Activated gamma-delta T cell (primary cell): ENCODE measurements around the gene CYP4F2.
"Not testable (repeated sequence)": the region's sequence is repeated elsewhere in the genome, so short reads cannot be mapped to it uniquely, and the experiment has no call there.

ENCODE experiments used
- DNase-seq: peaks from one replicate; lab custom pipeline; 2025; lab: John Stamatoyannopoulos, UW
- total RNA-seq, 2 donors: gene quantifications; one replicate each; lab custom pipeline; 2026; lab: John Stamatoyannopoulos, UW

CYP4F2 gene
- 0.17 to 0.31 reads per million in 2 donors for total RNA-seq

- DNase-seq, result no peak
Observed at GRCh38 chr19:15897738-15898276, at the start of gene CYP4F2. CYP4F2 (minus strand) TSS chr19:15898074; CDS start chr19:15897611, 463 bp downstream.

DNA sequence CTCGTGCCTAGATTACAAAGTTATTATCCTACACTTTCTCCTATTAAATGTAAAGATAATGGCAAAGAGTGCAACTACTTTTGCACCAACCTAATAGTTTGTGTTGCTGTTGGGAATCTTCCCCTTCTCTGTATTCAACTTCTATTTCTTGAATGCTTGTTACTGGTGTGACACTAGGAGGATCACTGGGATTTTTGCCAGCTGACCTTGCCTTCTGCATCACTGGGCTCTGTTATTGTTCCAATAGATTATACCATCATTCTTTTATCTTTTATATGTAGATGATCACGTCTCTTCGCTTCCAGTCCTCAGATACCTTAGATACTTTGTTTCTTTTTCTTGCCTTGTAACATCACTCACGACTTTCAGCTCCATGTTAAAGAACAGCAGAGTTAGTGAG is 47.4 kb upstream of the CYP4F2 start:
- DNase-seq, result no peak

DNA sequence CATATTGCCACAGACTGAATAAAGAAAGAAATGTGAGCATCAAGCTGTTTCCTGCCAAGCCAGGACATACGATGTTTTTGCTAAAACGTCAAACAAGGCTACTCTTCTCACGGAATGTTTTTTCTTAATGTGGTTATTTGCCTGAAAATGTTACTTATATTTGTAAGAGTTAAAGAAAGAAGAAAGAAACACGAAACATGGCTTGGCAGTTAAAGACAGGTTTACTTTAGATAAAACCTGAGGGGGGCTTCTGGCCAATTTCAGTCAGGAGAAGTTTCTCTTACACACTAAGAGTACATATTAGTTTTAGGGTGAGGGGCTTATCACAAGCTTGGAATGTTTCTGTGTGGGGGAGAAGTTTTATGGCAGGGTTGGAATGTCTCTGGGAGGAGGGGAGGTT is 46.5 kb upstream of the CYP4F2 start:
- no peak for DNase-seq

DNA sequence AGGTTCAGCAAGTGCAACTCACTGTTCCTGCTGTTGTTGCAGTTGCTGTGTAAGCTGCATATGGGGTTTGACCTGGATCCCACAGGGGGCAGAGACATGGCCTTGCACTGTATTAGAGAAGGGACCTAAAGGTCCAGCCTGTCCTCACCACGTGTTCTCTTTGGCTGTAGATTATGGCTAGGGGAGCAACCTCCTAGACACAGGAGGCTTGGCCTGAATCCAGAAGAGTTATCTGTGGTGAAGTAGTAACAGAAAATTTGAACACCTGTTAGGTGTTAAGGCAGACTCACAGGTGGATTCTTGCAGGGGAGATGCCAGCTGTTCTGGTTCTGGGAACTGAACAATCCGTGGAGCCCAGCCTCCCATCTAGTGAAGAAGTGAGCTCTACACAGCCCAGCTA is 39.9 kb upstream of the CYP4F2 start:
- DNase-seq, result no peak

- DNase-seq, result no peak
Observed at GRCh38 chr19:15936950-15937349, 39.1 kb upstream of the CYP4F2 start.

DNA sequence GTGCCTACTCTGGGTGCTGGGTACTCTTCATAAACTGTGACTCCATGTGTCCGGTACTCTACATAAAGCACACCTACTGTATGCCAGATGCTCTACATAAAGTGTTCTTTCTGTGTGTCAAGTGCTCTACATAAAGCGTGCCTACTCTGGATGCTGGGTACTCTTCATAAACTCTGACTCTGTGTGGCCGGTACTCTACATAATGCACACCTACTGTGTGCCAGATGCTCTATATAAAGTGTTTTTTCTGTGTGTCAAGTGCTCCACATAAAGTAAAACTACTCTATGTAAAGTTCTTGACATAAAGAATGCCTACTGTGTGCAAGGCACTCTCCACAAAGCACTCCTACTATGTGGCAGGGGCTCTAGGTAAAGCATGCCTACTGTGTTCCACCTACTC is 38.3 kb upstream of the CYP4F2 start:
- DNase-seq, result no peak

GRCh38 chr19:15935167-15935702 is 37.4 kb upstream of the CYP4F2 start:
- DNase-seq, result no peak

- DNase-seq, result no peak
Observed at GRCh38 chr19:15934332-15935078, 36.6 kb upstream of the CYP4F2 start, which contains the start of gene CYP4F11. CYP4F11 (minus strand) TSS chr19:15934529; CDS start chr19:15934408, 121 bp downstream.

DNA sequence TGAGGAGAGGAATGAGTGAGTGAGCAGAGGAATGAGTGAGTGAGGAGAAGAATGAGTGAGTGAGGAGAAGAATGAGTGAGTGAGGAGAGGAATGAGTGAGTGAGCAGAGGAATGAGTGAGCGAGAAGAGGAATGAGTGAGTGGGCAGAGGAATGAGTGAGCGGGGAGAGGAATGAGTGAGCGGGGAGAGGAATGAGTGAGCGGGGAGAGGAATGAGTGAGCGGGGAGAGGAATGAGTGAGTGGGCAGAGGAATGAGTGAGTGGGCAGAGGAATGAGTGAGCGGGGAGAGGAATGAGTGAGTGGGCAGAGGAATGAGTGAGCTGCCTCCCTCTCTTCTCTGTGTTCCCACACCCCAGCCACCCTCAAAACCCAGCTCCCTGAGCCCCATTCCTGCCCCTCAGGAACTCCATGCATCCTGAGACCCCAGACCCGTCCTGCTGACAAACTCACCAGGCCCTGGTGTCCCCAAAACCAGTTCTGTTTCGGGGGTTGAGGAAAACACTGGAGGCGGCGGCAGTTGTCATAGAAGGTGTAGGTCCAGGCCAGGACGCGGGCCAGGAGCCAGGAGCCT is 36.0 kb upstream of the CYP4F2 start:
- DNase-seq, result not testable (repeated sequence)

GRCh38 chr19:15928321-15928720 is 30.4 kb upstream of the CYP4F2 start:
- DNase-seq, result no peak

GRCh38 chr19:15926484-15926883 is 28.6 kb upstream of the CYP4F2 start:
- DNase-seq, result no peak

DNA sequence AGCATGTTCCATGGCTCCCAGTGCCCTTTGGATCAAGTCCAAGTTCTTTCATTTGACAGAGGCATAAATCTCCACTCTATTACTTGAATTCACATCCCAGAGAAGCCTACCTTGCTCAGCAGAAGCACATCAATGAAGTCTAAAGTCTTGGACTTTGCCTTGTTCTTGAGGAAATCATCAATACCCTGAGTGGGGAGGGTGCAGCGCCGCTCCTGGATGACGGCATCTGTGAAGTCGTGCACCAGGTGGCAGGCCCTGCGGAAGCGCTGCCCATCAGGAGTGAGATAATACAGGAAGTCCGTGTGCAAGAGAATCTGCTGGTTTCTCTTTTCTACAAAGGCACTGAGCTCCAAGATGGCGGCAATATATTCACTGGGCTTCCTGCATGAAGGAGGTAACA is 25.8 kb upstream of the CYP4F2 start:
- DNase-seq, result no peak

- no peak for DNase-seq
Observed at GRCh38 chr19:15922021-15922420, 24.1 kb upstream of the CYP4F2 start.

DNA sequence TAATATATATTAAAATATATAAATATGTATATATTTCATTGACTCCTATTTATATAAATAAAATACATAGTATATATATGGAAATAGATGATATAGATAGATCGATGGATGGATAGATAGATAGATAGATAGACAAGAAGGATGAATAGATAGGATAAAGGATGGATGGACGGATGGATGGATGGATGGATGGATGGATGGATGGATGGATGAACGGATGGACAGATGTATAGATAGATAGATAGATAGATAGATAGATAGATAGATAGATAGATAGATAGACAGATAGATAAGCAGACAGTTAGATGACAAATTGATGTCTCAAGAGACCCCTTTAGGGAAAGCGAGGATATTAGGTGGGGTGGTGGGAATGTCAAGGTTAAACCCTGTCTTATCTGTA is 21.4 kb upstream of the CYP4F2 start:
- no peak for DNase-seq

DNA sequence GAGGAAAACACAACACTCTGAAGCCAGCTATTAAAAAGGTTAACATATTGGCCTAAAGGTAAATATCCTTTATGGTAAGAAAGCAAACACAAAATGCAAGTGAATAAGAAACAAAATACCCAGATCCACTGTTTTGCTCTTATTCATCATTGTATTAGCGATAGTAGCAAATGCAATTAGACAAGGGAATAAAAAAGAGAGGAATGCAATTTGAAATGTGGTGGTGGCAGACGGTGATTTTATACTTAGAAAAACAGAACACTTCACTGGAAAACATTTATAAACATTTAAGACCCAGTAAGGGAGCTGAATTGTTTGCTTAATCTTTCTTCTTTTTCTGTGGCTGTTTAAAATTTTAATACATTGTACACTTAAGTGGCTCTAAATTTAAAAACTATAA is 17.2 kb upstream of the CYP4F2 start:
- DNase-seq, result no peak

GRCh38 chr19:15913830-15914229 is 16.0 kb upstream of the CYP4F2 start:
- DNase-seq, result no peak

- no peak for DNase-seq
Observed at GRCh38 chr19:15913384-15913783, 15.5 kb upstream of the CYP4F2 start.

- no peak for DNase-seq
Observed at GRCh38 chr19:15911599-15912235, 13.8 kb upstream of the CYP4F2 start.

GRCh38 chr19:15905026-15905425 is 7.2 kb upstream of the CYP4F2 start:
- DNase-seq, result no peak

- DNase-seq, result not testable (repeated sequence)
Observed at GRCh38 chr19:15902898-15903297, 5.0 kb upstream of the CYP4F2 start.

GRCh38 chr19:15902254-15902653 is 4.4 kb upstream of the CYP4F2 start:
- no peak for DNase-seq

- DNase-seq, result no peak
Observed at GRCh38 chr19:15900504-15900903, 2.6 kb upstream of the CYP4F2 start.

DNA sequence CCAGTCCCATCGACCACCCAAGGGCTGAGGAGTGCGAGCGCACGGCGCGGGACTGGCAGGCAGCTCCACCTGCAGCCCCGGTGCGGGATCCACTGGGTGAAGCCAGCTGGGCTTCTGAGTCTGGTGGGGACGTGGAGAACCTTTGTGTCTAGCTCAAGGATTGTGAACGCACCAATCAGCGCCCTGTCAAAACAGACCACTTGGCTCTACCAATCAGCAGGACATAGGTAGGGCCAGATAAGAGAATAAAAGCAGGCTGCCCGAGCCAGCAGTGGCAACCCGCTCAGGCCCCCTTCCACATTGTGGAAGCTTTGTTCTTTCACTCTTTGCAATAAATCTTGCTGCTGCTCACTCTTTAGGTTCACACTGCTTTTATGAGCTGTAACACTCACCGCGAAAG is 2.2 kb upstream of the CYP4F2 start:
- not testable (repeated sequence) for DNase-seq
